ENCODE measurements around the gene ZNF70. TPM values are rescaled to one million over a fixed set of nuclear protein-coding genes. Genes with fewer than 3 reads are reported as not detected.

Gene ZNF70
- total RNA-seq, 1 donor from 2014 or later = 2.9 TPM

GRCh38 chr22:23784215-23784732 lies 33.4 kb upstream of the ZNF70 start:
- H3K4me1 Mint-ChIP-seq (ENCODE audit: low read depth) = peaks cover 19% of the 10 kb centered on the region
- DNase-seq (ENCODE audit: low spot score) = no peak
- H3K27ac Mint-ChIP-seq = no peak overlapping the region
- no peaks in the 10 kb centered on the region for H3K9me3 Mint-ChIP-seq
- H3K36me3 Mint-ChIP-seq (ENCODE audit: low read depth) = no peaks in the 10 kb centered on the region
- H3K4me3 Mint-ChIP-seq (ENCODE audit: low read depth) = no peak overlapping the region
- intact Hi-C loops (cut with micrococcal nuclease) = no loop called here
- no peaks in the 10 kb centered on the region for H3K27me3 Mint-ChIP-seq (ENCODE audit: low read depth)

GRCh38 chr22:23783265-23784150 lies 32.6 kb upstream of the ZNF70 start:
- intact Hi-C loops (cut with micrococcal nuclease) = no loop called here
- Mint-ChIP-seq H3K27me3 (ENCODE audit: low read depth) (no peaks in the 10 kb centered on the region), H3K27ac (no peak overlapping the region), H3K36me3 (ENCODE audit: low read depth) (no peaks in the 10 kb centered on the region), H3K4me3 (ENCODE audit: low read depth) (no peak overlapping the region), H3K9me3 (no peaks in the 10 kb centered on the region), H3K4me1 (ENCODE audit: low read depth) (peaks cover 19% of the 10 kb centered on the region)
- no peak for DNase-seq (ENCODE audit: low spot score)

GRCh38 chr22:23782703-23783102 lies 31.8 kb upstream of the ZNF70 start:
- H3K4me1 Mint-ChIP-seq (ENCODE audit: low read depth) = peaks cover 12% of the 10 kb centered on the region
- H3K27me3 Mint-ChIP-seq (ENCODE audit: low read depth) = no peaks in the 10 kb centered on the region
- no peaks in the 10 kb centered on the region for H3K36me3 Mint-ChIP-seq (ENCODE audit: low read depth)
- H3K4me3 Mint-ChIP-seq (ENCODE audit: low read depth) = no peak overlapping the region
- no peaks in the 10 kb centered on the region for H3K9me3 Mint-ChIP-seq
- intact Hi-C loops (cut with micrococcal nuclease) = no loop called here
- DNase-seq (ENCODE audit: low spot score) = no peak
- H3K27ac Mint-ChIP-seq = no peak overlapping the region

GRCh38 chr22:23782252-23782651 lies 31.3 kb upstream of the ZNF70 start:
- H3K9me3 Mint-ChIP-seq = no peaks in the 10 kb centered on the region
- intact Hi-C loops (cut with micrococcal nuclease) = no loop called here
- no peaks in the 10 kb centered on the region for H3K27me3 Mint-ChIP-seq (ENCODE audit: low read depth)
- peaks cover 10% of the 10 kb centered on the region for H3K4me1 Mint-ChIP-seq (ENCODE audit: low read depth)
- no peak overlapping the region for H3K27ac Mint-ChIP-seq
- DNase-seq (ENCODE audit: low spot score) = no peak
- no peak overlapping the region for H3K4me3 Mint-ChIP-seq (ENCODE audit: low read depth)
- H3K36me3 Mint-ChIP-seq (ENCODE audit: low read depth) = no peaks in the 10 kb centered on the region

- Mint-ChIP-seq H3K4me1 (ENCODE audit: low read depth) (peaks cover 9% of the 10 kb centered on the region), H3K27ac (no peak overlapping the region), H3K9me3 (no peaks in the 10 kb centered on the region), H3K4me3 (ENCODE audit: low read depth) (no peak overlapping the region), H3K27me3 (ENCODE audit: low read depth) (no peaks in the 10 kb centered on the region), H3K36me3 (ENCODE audit: low read depth) (no peaks in the 10 kb centered on the region)
- intact Hi-C loops (cut with micrococcal nuclease) = no loop called here
- no peak for DNase-seq (ENCODE audit: low spot score)
Observed at GRCh38 chr22:23781511-23782183, 30.7 kb upstream of the ZNF70 start.

GRCh38 chr22:23781065-23781464 lies 30.2 kb upstream of the ZNF70 start:
- no peaks in the 10 kb centered on the region for H3K36me3 Mint-ChIP-seq (ENCODE audit: low read depth)
- no peak for DNase-seq (ENCODE audit: low spot score)
- H3K27ac Mint-ChIP-seq = no peak overlapping the region
- H3K4me3 Mint-ChIP-seq (ENCODE audit: low read depth) = no peak overlapping the region
- intact Hi-C loops (cut with micrococcal nuclease) = no loop called here
- H3K9me3 Mint-ChIP-seq = no peaks in the 10 kb centered on the region
- peaks cover 4% of the 10 kb centered on the region for H3K4me1 Mint-ChIP-seq (ENCODE audit: low read depth)
- H3K27me3 Mint-ChIP-seq (ENCODE audit: low read depth) = no peaks in the 10 kb centered on the region

- Mint-ChIP-seq H3K36me3 (ENCODE audit: low read depth) (no peaks in the 10 kb centered on the region), H3K9me3 (no peaks in the 10 kb centered on the region), H3K4me3 (ENCODE audit: low read depth) (no peak overlapping the region), H3K27me3 (ENCODE audit: low read depth) (no peaks in the 10 kb centered on the region), H3K27ac (no peak overlapping the region), H3K4me1 (ENCODE audit: low read depth) (peaks cover 4% of the 10 kb centered on the region)
- intact Hi-C loops (cut with micrococcal nuclease) = no loop called here
- no peak for DNase-seq (ENCODE audit: low spot score)
Observed at GRCh38 chr22:23780146-23780748, 29.3 kb upstream of the ZNF70 start.

GRCh38 chr22:23779731-23780130 lies 28.8 kb upstream of the ZNF70 start:
- intact Hi-C loops (cut with micrococcal nuclease) = no loop called here
- H3K36me3 Mint-ChIP-seq (ENCODE audit: low read depth) = no peaks in the 10 kb centered on the region
- H3K27me3 Mint-ChIP-seq (ENCODE audit: low read depth) = peaks cover 3% of the 10 kb centered on the region
- H3K4me1 Mint-ChIP-seq (ENCODE audit: low read depth) = peaks cover 4% of the 10 kb centered on the region
- no peak overlapping the region for H3K4me3 Mint-ChIP-seq (ENCODE audit: low read depth)
- DNase-seq (ENCODE audit: low spot score) = no peak
- no peaks in the 10 kb centered on the region for H3K9me3 Mint-ChIP-seq
- H3K27ac Mint-ChIP-seq = no peak overlapping the region

- H3K4me3 Mint-ChIP-seq (ENCODE audit: low read depth) = no peak overlapping the region
- peaks cover 6% of the 10 kb centered on the region for H3K27me3 Mint-ChIP-seq (ENCODE audit: low read depth)
- no peak for DNase-seq (ENCODE audit: low spot score)
- H3K4me1 Mint-ChIP-seq (ENCODE audit: low read depth) = peaks cover under 1% of the 10 kb centered on the region
- intact Hi-C loops (cut with micrococcal nuclease) = no loop called here
- no peaks in the 10 kb centered on the region for H3K36me3 Mint-ChIP-seq (ENCODE audit: low read depth)
- no peak overlapping the region for H3K27ac Mint-ChIP-seq
- H3K9me3 Mint-ChIP-seq = no peaks in the 10 kb centered on the region
Observed at GRCh38 chr22:23779083-23779482, 28.2 kb upstream of the ZNF70 start.

GRCh38 chr22:23778577-23778900 lies 27.6 kb upstream of the ZNF70 start:
- no peak overlapping the region for H3K27ac Mint-ChIP-seq
- H3K9me3 Mint-ChIP-seq = no peaks in the 10 kb centered on the region
- H3K36me3 Mint-ChIP-seq (ENCODE audit: low read depth) = no peaks in the 10 kb centered on the region
- no peaks in the 10 kb centered on the region for H3K4me1 Mint-ChIP-seq (ENCODE audit: low read depth)
- peaks cover 8% of the 10 kb centered on the region for H3K27me3 Mint-ChIP-seq (ENCODE audit: low read depth)
- H3K4me3 Mint-ChIP-seq (ENCODE audit: low read depth) = no peak overlapping the region
- intact Hi-C loops (cut with micrococcal nuclease) = no loop called here
- no peak for DNase-seq (ENCODE audit: low spot score)

- Mint-ChIP-seq H3K36me3 (ENCODE audit: low read depth) (no peaks in the 10 kb centered on the region), H3K27me3 (ENCODE audit: low read depth) (peaks cover 14% of the 10 kb centered on the region), H3K27ac (no peak overlapping the region), H3K4me3 (ENCODE audit: low read depth) (no peak overlapping the region), H3K9me3 (no peaks in the 10 kb centered on the region), H3K4me1 (ENCODE audit: low read depth) (no peaks in the 10 kb centered on the region)
- intact Hi-C loops (cut with micrococcal nuclease) = no loop called here
- no peak for DNase-seq (ENCODE audit: low spot score)
Observed at GRCh38 chr22:23777776-23778576, 27.1 kb upstream of the ZNF70 start.

- Mint-ChIP-seq H3K4me1 (ENCODE audit: low read depth) (peaks cover 5% of the 10 kb centered on the region), H3K27me3 (ENCODE audit: low read depth) (peaks cover 16% of the 10 kb centered on the region), H3K9me3 (no peaks in the 10 kb centered on the region), H3K36me3 (ENCODE audit: low read depth) (no peaks in the 10 kb centered on the region), H3K4me3 (ENCODE audit: low read depth) (no peak overlapping the region), H3K27ac (no peak overlapping the region)
- intact Hi-C loops (cut with micrococcal nuclease) = no loop called here
- DNase-seq (ENCODE audit: low spot score) = no peak
Observed at GRCh38 chr22:23775779-23776375, 25.0 kb upstream of the ZNF70 start.

Data from activated T-helper 2 cell treated with anti-CD3 and anti-CD28 coated beads, Interferon-gamma antibody, Interleukin-2, Interleukin-4, amounts not matched to agents 10 μg/mL and 5 μg/mL and 100 μg/mL, durations not matched to agents 14 hours and 24 hours and 36 hours (primary cell).